GM12872 (cell line): Measurements from ENCODE around the gene DDX20.

Source experiments
- TF ChIP-seq, protein P1 (sequence below): IDR thresholded peaks from 3 replicates; pipeline ENCODE4 v1.5.1; 2011; ENCODE audit warnings: low read depth, mild to moderate bottlenecking, low read length, moderate library complexity; ENCODE audit not compliant: insufficient read depth

DDX20 gene

DNA sequence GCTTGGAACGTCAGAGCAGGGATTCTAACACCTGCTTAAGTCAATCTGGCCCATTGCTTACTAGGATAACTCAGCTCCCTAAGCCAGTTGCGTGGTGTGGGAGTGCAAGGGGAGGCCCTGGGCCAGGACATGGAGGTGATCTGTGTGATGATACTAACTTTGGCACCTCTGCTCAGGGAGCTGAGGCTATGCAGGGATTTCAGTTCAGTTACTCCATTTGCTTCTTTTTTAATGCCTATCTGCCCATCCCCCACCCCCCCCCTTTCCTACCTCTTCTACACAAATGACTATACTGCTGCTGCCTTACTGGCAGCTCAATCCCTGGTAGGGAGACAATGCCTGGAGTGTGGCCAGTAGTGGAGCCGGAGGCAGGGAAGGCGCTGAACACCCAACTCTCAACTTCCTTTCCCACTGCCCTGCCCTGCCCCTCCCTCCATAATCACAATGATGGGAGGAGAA lies 36.0 kb upstream of the DDX20 start:
- TF ChIP-seq, protein P1, sequence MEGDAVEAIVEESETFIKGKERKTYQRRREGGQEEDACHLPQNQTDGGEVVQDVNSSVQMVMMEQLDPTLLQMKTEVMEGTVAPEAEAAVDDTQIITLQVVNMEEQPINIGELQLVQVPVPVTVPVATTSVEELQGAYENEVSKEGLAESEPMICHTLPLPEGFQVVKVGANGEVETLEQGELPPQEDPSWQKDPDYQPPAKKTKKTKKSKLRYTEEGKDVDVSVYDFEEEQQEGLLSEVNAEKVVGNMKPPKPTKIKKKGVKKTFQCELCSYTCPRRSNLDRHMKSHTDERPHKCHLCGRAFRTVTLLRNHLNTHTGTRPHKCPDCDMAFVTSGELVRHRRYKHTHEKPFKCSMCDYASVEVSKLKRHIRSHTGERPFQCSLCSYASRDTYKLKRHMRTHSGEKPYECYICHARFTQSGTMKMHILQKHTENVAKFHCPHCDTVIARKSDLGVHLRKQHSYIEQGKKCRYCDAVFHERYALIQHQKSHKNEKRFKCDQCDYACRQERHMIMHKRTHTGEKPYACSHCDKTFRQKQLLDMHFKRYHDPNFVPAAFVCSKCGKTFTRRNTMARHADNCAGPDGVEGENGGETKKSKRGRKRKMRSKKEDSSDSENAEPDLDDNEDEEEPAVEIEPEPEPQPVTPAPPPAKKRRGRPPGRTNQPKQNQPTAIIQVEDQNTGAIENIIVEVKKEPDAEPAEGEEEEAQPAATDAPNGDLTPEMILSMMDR: no peak

DNA sequence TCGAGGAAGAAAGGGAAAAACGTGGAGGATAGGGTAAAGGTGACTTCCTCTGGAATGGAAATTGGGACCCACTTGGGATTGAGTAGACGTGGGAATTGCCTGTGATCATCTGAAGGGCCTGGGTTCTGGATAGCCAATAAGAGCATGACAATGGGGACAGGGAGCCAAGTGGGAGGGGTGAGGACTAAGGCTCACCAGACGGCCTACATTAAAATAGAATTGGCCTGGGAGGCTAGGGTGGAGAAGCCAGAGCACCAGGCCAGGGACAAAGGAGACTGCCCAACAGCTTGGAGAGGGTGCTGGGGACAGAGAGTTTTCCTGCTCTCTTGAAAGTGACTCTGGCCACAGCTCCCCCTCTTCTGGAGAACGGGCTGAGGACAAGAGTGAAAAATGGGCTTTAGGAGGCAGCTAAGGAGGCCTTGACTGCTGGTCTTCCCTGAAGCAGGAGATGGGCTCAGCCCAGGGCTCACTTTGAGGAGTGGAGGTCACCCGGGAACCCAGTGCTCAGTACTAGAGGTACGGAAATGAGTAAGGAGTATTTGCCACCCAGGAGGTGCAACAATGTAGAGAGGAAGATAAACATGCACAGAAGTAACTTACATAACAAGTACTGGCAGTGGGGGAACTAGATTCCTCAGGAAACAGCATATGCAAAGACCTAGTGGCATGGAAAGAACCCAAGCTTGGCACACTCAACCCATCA lies 35.3 kb upstream of the DDX20 start:
- TF ChIP-seq, protein P1: no peak

DNA sequence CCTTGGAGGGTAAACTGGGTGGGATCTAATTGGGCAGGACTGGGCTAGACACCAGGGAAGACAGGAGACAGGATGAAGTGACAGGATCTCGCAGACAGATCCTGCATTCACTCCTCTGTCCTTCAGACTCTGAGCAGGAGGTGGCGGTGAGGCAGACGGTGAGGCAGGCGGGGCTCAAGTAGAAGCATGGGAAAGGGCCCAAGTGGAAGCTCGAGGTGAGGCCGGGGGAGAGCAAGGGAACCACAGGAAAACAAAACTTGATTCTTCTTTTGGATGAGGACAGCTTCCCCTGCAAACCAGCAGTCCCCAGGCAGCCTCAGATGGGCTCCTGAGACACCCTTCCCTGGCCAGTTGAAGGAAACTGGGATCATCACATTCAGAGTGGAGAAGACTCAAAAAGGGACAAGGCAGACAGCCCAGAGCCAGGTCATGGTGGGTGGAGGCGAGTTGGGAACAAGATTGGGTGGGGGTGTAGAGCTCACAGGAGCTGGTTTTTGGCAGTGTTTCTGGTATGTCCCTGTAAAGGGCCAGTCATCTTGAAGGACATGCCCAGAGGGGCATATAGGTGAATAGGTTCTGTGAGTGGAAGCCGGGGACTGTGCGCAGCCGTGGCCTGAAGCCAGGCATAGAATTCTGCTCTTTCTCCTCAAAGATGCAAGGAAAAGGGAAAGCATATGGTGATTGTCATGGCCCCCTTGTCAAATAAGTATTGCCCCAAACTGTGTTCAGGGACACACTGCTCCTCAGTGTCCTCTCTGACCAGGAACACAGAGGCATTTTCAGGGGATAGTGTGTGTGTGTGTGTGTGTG lies 34.5 kb upstream of the DDX20 start:
- TF ChIP-seq, protein P1: no peak

DNA sequence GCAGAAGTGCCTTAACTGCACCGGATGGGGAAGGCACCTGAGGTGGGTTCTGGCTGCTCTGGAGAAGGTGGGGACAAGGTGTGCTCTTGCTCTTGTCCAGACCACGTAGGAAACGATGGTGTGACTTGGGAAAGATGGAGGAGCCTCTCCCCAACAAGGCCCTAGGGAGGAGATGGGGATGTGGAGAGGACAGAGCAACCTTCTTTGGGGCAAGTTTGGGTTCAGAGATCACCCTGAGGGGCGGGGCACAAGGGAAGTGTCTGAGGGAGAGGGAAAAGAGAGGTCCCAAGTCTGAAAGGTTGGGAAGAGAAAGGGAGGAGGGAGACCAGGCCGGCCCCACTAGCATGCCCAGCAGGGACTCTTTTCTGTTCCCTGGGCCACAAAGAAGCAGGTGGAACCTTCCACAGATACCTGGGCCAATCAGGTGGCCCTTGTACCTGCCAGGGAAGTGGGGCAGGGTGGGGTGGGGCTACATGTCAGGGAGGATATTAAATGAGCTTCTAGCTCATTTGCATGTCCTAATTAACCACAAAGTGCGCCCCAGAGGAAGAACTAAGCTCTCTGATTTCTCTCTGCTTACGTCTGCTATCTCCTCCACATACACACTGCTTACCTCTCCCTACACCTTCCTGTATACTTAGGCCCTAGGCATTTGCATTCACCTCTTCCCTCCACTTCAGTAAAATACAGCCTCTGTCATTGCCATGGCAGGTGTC lies 32.5 kb upstream of the DDX20 start:
- TF ChIP-seq, protein P1: no peak

DNA sequence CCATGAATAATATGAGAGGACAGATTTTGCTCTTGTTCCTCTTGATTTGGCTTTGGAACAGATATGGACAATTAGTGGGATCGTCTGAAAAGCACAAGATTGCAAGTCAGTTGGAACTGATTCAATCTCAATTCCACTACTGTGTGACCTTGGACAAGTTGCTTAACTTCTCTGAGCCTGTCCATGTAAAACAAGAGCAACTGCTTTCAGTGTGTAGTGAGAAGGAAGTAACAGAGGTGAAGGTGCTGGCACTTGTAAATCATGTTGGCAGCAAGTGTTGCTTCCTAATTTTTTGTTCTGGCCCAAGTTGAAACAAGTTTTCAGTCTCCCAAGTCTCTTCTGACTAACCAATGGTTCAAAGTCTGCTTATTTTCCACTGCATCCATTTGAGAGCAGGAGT lies 31.8 kb upstream of the DDX20 start:
- TF ChIP-seq, protein P1: no peak

DNA sequence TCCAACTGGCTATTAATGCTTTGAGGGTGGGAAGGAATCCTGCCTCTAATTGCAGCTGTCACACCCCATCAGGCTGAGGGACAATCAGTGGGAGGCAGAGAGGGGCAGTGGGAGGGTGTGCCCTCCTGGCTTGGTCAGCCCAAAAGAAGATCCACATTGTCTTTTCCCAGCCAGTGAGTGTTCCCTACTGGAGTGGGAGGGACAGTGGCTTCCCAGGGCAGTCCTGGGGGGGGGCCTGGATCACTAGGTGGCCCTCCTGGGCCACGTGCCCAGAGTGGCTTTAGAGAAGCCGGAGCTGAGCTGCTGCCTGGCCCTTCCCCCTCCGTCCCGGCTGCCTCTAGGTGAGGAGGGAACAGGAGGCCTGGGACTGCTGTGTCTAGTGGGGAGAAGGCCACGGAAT lies 30.5 kb upstream of the DDX20 start:
- TF ChIP-seq, protein P1: no peak

DNA sequence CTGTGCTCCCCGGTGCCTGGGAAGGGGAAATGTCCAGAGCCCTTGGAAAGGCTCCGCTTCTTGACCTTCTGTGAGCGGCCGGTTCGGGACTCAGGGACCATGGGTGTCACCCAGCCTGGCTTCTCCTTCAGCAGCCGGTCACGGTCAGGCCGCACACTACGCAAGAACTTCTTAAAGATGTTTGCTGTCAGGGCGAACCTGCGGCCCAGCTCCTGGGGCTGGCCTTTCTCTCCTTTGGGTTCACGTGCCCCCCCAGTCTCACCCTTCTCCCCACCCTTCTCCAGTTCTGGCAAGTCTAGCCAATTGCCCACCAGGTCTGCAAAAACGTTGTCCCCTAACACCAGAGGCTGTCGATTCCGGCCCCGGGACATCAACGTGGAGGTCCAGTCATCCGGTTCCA lies 28.6 kb upstream of the DDX20 start:
- TF ChIP-seq, protein P1: no peak
